HepG2 (cell line): ENCODE results near the gene PRKCZ. TPM values are rescaled to one million over a fixed set of nuclear protein-coding genes. Genes with fewer than 3 reads are reported as not detected.

Experiments used
- ATAC-seq: fragments of 200-7000 bp; cut with Tn5 transposase; 3 replicates; pipeline ENCODE4 v1.9.1; 2020; ENCODE audit warnings: mild to moderate bottlenecking, moderate library complexity
- BruUV-seq: library from RNA; stranded (reverse); fragments of 400-500 nt; replicated peaks from 2 replicates; lab custom pipeline; 2021; lab: Mats Ljungman, UMichigan
- CTCF ChIA-PET: fragments of 300-600 bp; formaldehyde crosslinking; extraction: SDS; loops from one replicate; lab custom pipeline; 2021; ENCODE audit warnings: low total read pairs, inconsistent platforms, low intra/inter-chr PET ratio; lab: Yijun Ruan, JAX
- POLR2A ChIA-PET: fragments of 350-600 bp; sonication (Branson Sonifier 250); formaldehyde crosslinking; loops from one replicate; lab custom pipeline; 2020; ENCODE audit warnings: antibody characterized with exemption, inconsistent platforms; lab: Yijun Ruan, JAX
- DNase-seq: peaks from one replicate; pipeline ENCODE4 v3.0.0-alpha.2; 2015; ENCODE audit warnings: low spot score
- FAIRE-seq: peaks from 3 replicates; lab custom pipeline; 2011; peaks lifted over from hg19 to GRCh38; lab: Jason Lieb, UNC
- H2AFZ ChIP-seq: one replicate; pipeline ENCODE4 v1.6.1; 2011; ENCODE audit warnings: low read length, inconsistent platforms
- H3K27ac ChIP-seq: fragments of 300-600 bp; 3 replicates; pipeline ENCODE4 v1.8.0; 2011; ENCODE audit warnings: mixed run types, mild to moderate bottlenecking, mixed read lengths, low read length, inconsistent platforms; ENCODE audit not compliant: insufficient read depth; ENCODE audit errors: extremely low read length
- H3K27me3 ChIP-seq, 2 experiments: fragments of 200-600 bp in 1 of 2; 2 replicates in 1 of 2; 3 replicates in 1 of 2; pipeline versions ENCODE4 v1.6.0 to v1.8.0; 2011; ENCODE audit warnings: low read length in 2 of 2, mild to moderate bottlenecking in 2 of 2, moderate library complexity in 2 of 2, inconsistent platforms in 1 of 2; ENCODE audit not compliant: insufficient read depth in 2 of 2, control insufficient read depth in 1 of 2
- H3K36me3 ChIP-seq, 2 experiments: fragments of 200-600 bp in 1 of 2; replicated peaks in 1 of 2; 2 replicates in 1 of 2; 3 replicates in 1 of 2; pipeline versions ENCODE4 v1.5.1 to v1.8.0; 2011; ENCODE audit warnings: low read length in 2 of 2, inconsistent platforms in 1 of 2; ENCODE audit not compliant: insufficient read depth in 2 of 2, control insufficient read depth in 1 of 2
- H3K4me1 ChIP-seq: 2 replicates; pipeline ENCODE4 v1.5.1; 2012; ENCODE audit warnings: low read length, inconsistent platforms; ENCODE audit not compliant: insufficient read depth
- H3K4me2 ChIP-seq: 2 replicates; pipeline ENCODE4 v1.6.0; 2011; ENCODE audit warnings: low read depth, low read length, inconsistent platforms
- H3K4me3 ChIP-seq, 3 experiments: fragments of 200-600 bp in 1 of 3; sonication (generic), shearing (Covaris generic) in 1 of 3; replicated peaks in 1 of 3; 2 replicates each; pipeline ENCODE4 v1.5.1; 2011 to 2016; ENCODE audit warnings: low read length in 3 of 3, inconsistent platforms in 2 of 3, low read depth in 2 of 3, mild to moderate bottlenecking in 2 of 3, control low read depth in 1 of 3, mixed read lengths in 1 of 3; ENCODE audit not compliant: insufficient read depth in 1 of 3
- H3K79me2 ChIP-seq: one replicate; pipeline ENCODE4 v1.6.1; 2011; ENCODE audit warnings: low read length, inconsistent platforms; ENCODE audit not compliant: insufficient read depth
- H3K9ac ChIP-seq: 2 replicates; pipeline ENCODE4 v1.6.0; 2011; ENCODE audit warnings: mild to moderate bottlenecking, low read depth, low read length, inconsistent platforms; ENCODE audit not compliant: insufficient read depth
- H3K9me3 ChIP-seq: 2 replicates; pipeline ENCODE4 v1.5.1; 2012; ENCODE audit warnings: mild to moderate bottlenecking, low read length
- H4K20me1 ChIP-seq: 2 replicates; pipeline ENCODE4 v1.6.0; 2011; ENCODE audit warnings: inconsistent platforms, mild to moderate bottlenecking, low read length, moderate library complexity; ENCODE audit not compliant: insufficient read depth
- ASH2L ChIP-seq: fragments of 300-600, 200-600 bp; sonication (generic); IDR thresholded peaks from 2 replicates; pipeline ENCODE4 v1.7.0; 2017; ENCODE audit warnings: low read depth, mild to moderate bottlenecking, moderate library complexity, mixed read lengths, low read length; ENCODE audit not compliant: insufficient read length
- BCL3 ChIP-seq: sonication (generic); formaldehyde crosslinking; IDR thresholded peaks from 2 replicates; pipeline ENCODE4 v1.5.1; 2020; ENCODE audit warnings: mild to moderate bottlenecking, missing genetic modification reagents, moderate library complexity
- CEBPZ ChIP-seq: IDR thresholded peaks from 2 replicates; pipeline ENCODE4 v1.6.1; 2012; ENCODE audit warnings: low read length, improper control_type of control experiment
- FOXA1 ChIP-seq, 2 experiments: fragments of 450-650 bp in 1 of 2; sonication (generic) in 1 of 2; formaldehyde crosslinking in 1 of 2; IDR thresholded peaks; 2 replicates each; pipeline versions ENCODE4 v1.4.0 to v1.6.1; 2016 to 2020; ENCODE audit warnings: missing genetic modification reagents in 1 of 2
- NBN ChIP-seq: fragments of 450-650 bp; conservative IDR thresholded peaks from 2 replicates; pipeline ENCODE4 v1.6.1; 2017
- SP2 ChIP-seq: sonication (generic); formaldehyde crosslinking; IDR thresholded peaks from 2 replicates; pipeline ENCODE4 v1.5.1; 2020; ENCODE audit warnings: mild to moderate bottlenecking, missing genetic modification reagents
- TFE3 ChIP-seq: IDR thresholded peaks from 2 replicates; pipeline ENCODE4 v1.6.1; 2016
- THAP11 ChIP-seq: IDR thresholded peaks from 2 replicates; pipeline ENCODE4 v1.6.1; 2016; ENCODE audit warnings: missing biosample characterization, missing genetic modification reagents
- ZNF34 ChIP-seq: sonication (generic); formaldehyde crosslinking; IDR thresholded peaks from 2 replicates; pipeline ENCODE4 v1.4.0; 2020; ENCODE audit warnings: mild to moderate bottlenecking, missing genetic modification reagents, borderline replicate concordance
- ZNF552 ChIP-seq: sonication (generic); formaldehyde crosslinking; IDR thresholded peaks from 2 replicates; pipeline ENCODE4 v1.9.0; 2022; ENCODE audit warnings: missing genetic modification reagents, mild to moderate bottlenecking, borderline replicate concordance
- ZNF891 ChIP-seq: sonication (generic); formaldehyde crosslinking; IDR thresholded peaks from 2 replicates; pipeline ENCODE4 v1.5.0; 2020; ENCODE audit warnings: mild to moderate bottlenecking, missing genetic modification reagents
- WGBS: methylation state at CpG from one replicate; pipeline ENCODE4 v1.1.6; 2017; ENCODE audit warnings: low lambda C conversion rate; 5-methylcytosine and 5-hydroxymethylcytosine counted together
- in situ Hi-C: cut with HindIII; loops from 2 replicates; pipeline ENCODE4 v1.10.0; 2017; ENCODE audit warnings: low pct_unique_long_range_greater_than_20kb; ENCODE audit not compliant: extremely low pct_ligation_motif_present
- intact Hi-C: fragments of 100-400 bp; cut with micrococcal nuclease; formaldehyde crosslinking; loops from one replicate; pipeline ENCODE4 v1.10.0; 2022; ENCODE audit not compliant: unreplicated experiment
- polyA plus RNA-seq, 8 experiments: library from polyadenylated mRNA; depleted of rRNA in 3 of 8; stranded (reverse) in 7 of 8; unstranded in 1 of 8; fragments of >200 nt; fragmentation: Illumina TruSeq in 4 of 8; extraction: Trizol in 4 of 8; gene quantifications; 2 replicates each; pipeline versions ENCODE4 v1.2.1 to v1.2.3, GENCODE V29; 2011 to 2016; ENCODE audit warnings: low read depth in 4 of 8, missing spikeins in 1 of 8, mixed read lengths in 1 of 8; ENCODE audit not compliant: insufficient read depth in 1 of 8
- total RNA-seq, 5 experiments: library from RNA; depleted of rRNA; stranded (reverse); fragments of >200 nt; fragmentation: Illumina TruSeq; extraction: Trizol; gene quantifications; 2 replicates each; pipeline ENCODE4 v1.2.3, GENCODE V29; 2016; ENCODE audit warnings: low read depth in 1 of 5
- TF ChIP-seq, protein P1 (sequence below): IDR thresholded peaks from 2 replicates; pipeline ENCODE4 v1.6.1; 2016; ENCODE audit warnings: mild to moderate bottlenecking
- TF ChIP-seq, protein P2 (sequence below): sonication (generic); formaldehyde crosslinking; IDR thresholded peaks from 2 replicates; pipeline ENCODE4 v1.5.0; 2020; ENCODE audit warnings: mild to moderate bottlenecking, low read depth, missing genetic modification reagents, borderline replicate concordance

The PRKCZ gene
- total and polyA plus RNA-seq, 2 of the 13 experiments (the other 11 are each of a cell fraction or from before 2014, with no cell fraction given), result 34.7 to 85.2 TPM

DNA sequence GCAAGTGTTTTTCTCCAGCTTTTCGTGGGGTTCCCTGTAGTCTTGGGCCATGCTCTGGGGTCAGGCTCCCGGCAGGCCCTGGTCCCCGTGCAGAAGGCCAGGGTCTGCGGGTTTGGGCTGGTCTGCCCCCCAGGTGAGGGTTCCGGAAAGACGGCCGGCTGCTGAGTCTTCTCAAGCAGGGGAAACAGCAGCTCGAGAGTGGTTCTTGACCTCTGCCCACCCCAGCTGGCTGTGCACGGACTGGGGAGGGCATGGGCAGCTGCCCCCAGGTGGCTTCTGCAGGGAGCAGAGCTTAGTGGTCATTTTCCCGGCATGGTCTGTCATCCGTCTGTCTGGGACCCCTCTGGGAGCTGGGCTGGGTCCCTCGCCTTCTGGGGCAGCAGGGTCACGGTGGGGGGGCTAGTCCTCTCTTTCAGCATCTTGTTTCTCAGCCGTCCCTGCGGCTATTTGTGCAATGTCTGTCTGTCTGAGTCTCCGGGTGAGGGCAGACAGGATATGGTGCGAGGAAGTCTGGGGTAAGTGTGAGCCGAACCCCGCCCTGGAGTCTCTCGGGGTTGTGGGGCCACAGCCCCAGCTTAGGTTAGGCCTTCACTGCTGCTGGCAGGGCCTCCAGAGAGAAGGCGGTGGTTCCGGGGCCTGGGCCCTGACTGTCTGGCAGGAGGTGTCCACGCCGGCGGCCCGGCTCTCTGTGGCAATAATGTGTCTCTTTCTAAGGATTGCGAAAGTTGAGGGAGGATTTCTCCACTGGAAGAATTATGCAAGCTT is 184.0 kb downstream of the PRKCZ start (continued):
- TF ChIP-seq ASH2L, result peak; percentile 52
- TF ChIP-seq, protein P1, sequence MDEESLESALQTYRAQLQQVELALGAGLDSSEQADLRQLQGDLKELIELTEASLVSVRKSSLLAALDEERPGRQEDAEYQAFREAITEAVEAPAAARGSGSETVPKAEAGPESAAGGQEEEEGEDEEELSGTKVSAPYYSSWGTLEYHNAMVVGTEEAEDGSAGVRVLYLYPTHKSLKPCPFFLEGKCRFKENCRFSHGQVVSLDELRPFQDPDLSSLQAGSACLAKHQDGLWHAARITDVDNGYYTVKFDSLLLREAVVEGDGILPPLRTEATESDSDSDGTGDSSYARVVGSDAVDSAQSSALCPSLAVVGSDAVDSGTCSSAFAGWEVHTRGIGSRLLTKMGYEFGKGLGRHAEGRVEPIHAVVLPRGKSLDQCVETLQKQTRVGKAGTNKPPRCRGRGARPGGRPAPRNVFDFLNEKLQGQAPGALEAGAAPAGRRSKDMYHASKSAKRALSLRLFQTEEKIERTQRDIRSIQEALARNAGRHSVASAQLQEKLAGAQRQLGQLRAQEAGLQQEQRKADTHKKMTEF (CRISPR knock-in tag), result peak; percentile 88
- TF ChIP-seq CEBPZ, result no peak
- TF ChIP-seq THAP11 (CRISPR knock-in tag), result peak; percentile 74

DNA sequence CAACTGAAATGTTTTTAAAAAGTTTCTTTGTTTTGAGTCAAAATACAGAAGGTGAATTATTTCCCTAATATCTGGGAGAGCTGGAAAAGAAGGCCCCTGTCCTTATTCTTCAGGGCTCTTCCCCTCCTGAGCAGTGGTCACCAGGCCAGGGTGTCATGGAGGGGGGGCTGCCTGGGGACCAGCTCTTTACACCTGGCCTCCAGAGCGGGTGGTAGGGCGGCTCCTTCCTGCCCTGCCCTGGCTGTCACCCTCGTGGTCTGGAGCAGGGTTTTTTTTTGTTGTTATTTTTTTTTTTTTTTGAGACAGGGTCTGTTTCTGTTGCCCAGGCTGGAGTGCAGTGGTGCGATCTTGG is 184.5 kb downstream of the PRKCZ start:
- no peak overlapping the region for H2AFZ ChIP-seq
- H3K27me3 ChIP-seq, result no peaks in the 10 kb centered on the region; a peak in 1 of 5 replicates
- H3K27ac ChIP-seq, result peak overlapping the region; percentile 81
- BruUV-seq, result no TSS peak
- peak; percentile 12 for ATAC-seq
- WGBS, result 2% methylated on average over 4 of the region's 4 CpGs
- peak overlapping the region in 2 of 3 experiments; percentile 95 to 96; a peak in 3 of 6 replicates for H3K4me3 ChIP-seq
- H3K4me2 ChIP-seq, result peak overlapping the region; percentile 95
- FAIRE-seq, result no peak
- in situ Hi-C loops (loop anchor here (5.0 kb wide), 1 partner anchor 37 kb away; no protein-coding TSS in a partner anchor), intact Hi-C loops (loop anchor here (1.0 to 5.0 kb wide), 3 partner anchors 14 to 37 kb away; no protein-coding TSS in a partner anchor)
- H3K36me3 ChIP-seq, result peaks cover 4 to 12% of the 10 kb centered on the region in 2 experiments; a peak in 3 of 5 replicates
- ChIA-PET CTCF (no interaction called here), POLR2A (interaction anchor here (0.6 to 9.9 kb wide), 14 partner anchors 15 to 178 kb away, joined by 3 to 178 read pairs (median 8); partner anchors contain the start of genes FAAP20, MORN1, PEX10 and RER1)
- DNase-seq, result no peak
- peaks cover 74% of the 10 kb centered on the region for H3K4me1 ChIP-seq
- peaks cover 86% of the 10 kb centered on the region for H4K20me1 ChIP-seq
- no peak overlapping the region for H3K9ac ChIP-seq
- peaks cover 93% of the 10 kb centered on the region for H3K79me2 ChIP-seq
- no peaks in the 10 kb centered on the region for H3K9me3 ChIP-seq
- no peak for TF ChIP-seq FOXA1 (IDR thresholded peaks at IDR 0.05)
- TF ChIP-seq FOXA1 (CRISPR knock-in tag; IDR thresholded peaks at IDR 0.05), result no peak
- no peak for TF ChIP-seq ZNF34 (CRISPR knock-in tag)
- TF ChIP-seq ZNF552 (CRISPR knock-in tag), result peak; percentile 98; the same call in 1 of the 2 replicates
- no peak for TF ChIP-seq SP2 (CRISPR knock-in tag)
- no peak for TF ChIP-seq NBN
- TF ChIP-seq, protein P2, sequence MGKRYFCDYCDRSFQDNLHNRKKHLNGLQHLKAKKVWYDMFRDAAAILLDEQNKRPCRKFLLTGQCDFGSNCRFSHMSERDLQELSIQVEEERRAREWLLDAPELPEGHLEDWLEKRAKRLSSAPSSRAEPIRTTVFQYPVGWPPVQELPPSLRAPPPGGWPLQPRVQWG (CRISPR knock-in tag), result no peak
- TF ChIP-seq BCL3 (CRISPR knock-in tag), result no peak
- TF ChIP-seq ZNF891 (CRISPR knock-in tag), result no peak
- TF ChIP-seq TFE3 (CRISPR knock-in tag), result 0 out of 2 replicates have a peak, but pooled peaks have one; percentile 10
